ENCODE results near the gene SEMA4G. TPM values are rescaled to one million over a fixed set of nuclear protein-coding genes. Genes with fewer than 3 reads are reported as not detected.

Gene SEMA4G
- total and polyA plus RNA-seq, 2 of the 13 experiments (the other 11 are each of a cell fraction or from before 2014, with no cell fraction given): 46.2 to 207 TPM

GRCh38 chr10:100969187-100970075, at the start of gene SEMA4G (continued):
- TF ChIP-seq KDM5B (CRISPR knock-in tag; IDR thresholded peaks at IDR 0.05; ENCODE audit: borderline replicate concordance) (peak; percentile 60), MNT (IDR thresholded peaks at IDR 0.05) (no peak), MXI1 (IDR thresholded peaks at IDR 0.05; ENCODE audit: borderline replicate concordance, low read depth, low read length) (peak; percentile 37; the same call in 1 of the 3 replicates), ATF5 (CRISPR knock-in tag; IDR thresholded peaks at IDR 0.05; ENCODE audit: low read depth) (no peak), HOXA5 (CRISPR knock-in tag; IDR thresholded peaks at IDR 0.05) (no peak; the same call in 1 of the 2 replicates), SNAPC2 (CRISPR knock-in tag; IDR thresholded peaks at IDR 0.05) (0 out of 2 replicates have a peak, but pooled peaks have one; percentile 20), RERE (CRISPR knock-in tag; IDR thresholded peaks at IDR 0.05; ENCODE audit: low read depth) (no peak), THAP7 (CRISPR knock-in tag; IDR thresholded peaks at IDR 0.05) (0 out of 2 replicates have a peak, but pooled peaks have one; percentile 95), ATM (IDR thresholded peaks at IDR 0.05; ENCODE audit: borderline replicate concordance) (no peak), PATZ1 (CRISPR knock-in tag; IDR thresholded peaks at IDR 0.05) (peak; percentile 91), JUND (CRISPR knock-in tag; IDR thresholded peaks at IDR 0.05) (no peak), ZBTB33 (CRISPR knock-in tag; IDR thresholded peaks at IDR 0.05) (no peak)
